Effector memory CD8-positive, alpha-beta T cell (primary cell): ENCODE measurements around the gene PRLH.

Experiments
- ATAC-seq: fragments of 150-1000 bp; cut with Tn5 transposase; replicated peaks from 2 replicates; pipeline ENCODE4 v1.10.0; 2021; ENCODE audit warnings: mild to moderate bottlenecking, moderate library complexity
- DNase-seq, 3 experiments: peaks; one replicate each; pipeline ENCODE4 v3.0.0; 2021
- H3K27ac Mint-ChIP-seq, 2 donors: one replicate each; pipeline ENCODE4 v1.8.0; 2022; ENCODE audit warnings: mild to moderate bottlenecking in 2 of 2, mixed read lengths in 2 of 2, moderate library complexity in 2 of 2
- H3K27me3 Mint-ChIP-seq, 2 donors: one replicate each; pipeline ENCODE4 v1.8.0; 2022; ENCODE audit warnings: mixed read lengths in 2 of 2
- H3K36me3 Mint-ChIP-seq: one replicate; pipeline ENCODE4 v1.8.0; 2022; ENCODE audit warnings: mild to moderate bottlenecking, moderate library complexity, mixed read lengths; ENCODE audit not compliant: insufficient read depth
- H3K4me1 Mint-ChIP-seq, 2 donors: one replicate each; pipeline ENCODE4 v1.8.0; 2022; ENCODE audit warnings: low read depth in 2 of 2, mixed read lengths in 2 of 2
- H3K4me3 Mint-ChIP-seq, 2 donors: one replicate each; pipeline ENCODE4 v1.8.0; 2022; ENCODE audit warnings: mild to moderate bottlenecking in 2 of 2, mixed read lengths in 2 of 2, moderate library complexity in 2 of 2
- H3K9me3 Mint-ChIP-seq, 2 donors: one replicate each; pipeline ENCODE4 v1.8.0; 2022; ENCODE audit warnings: mixed read lengths in 2 of 2

The PRLH gene

DNA sequence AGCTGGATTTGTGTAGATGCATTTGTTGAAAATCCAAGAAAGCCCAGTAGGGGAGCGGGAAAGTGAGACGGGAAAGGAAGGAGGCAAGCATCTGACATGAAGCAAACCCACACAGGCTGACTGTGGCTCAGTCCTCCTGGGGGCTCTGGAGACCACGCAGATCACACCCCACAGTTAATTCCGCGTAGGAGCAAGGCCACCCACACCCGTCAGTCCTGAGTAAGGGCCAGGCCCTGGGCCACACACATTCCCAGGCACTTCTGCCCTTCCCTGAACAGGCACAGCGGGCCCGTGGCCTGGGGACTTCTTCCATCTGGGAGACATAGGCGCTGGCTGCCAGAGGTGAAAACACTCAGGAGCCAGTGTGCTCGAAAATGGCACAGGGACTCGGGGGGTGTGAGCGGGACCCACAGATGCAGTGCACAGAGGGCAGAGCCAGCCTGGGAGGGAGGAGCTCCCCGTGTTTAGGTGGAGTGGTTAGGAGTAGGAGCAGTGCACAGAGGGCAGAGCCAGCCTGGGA lies 19.4 kb upstream of the PRLH start:
- Mint-ChIP-seq H3K27ac (no peak overlapping the region), H3K4me3 (no peak overlapping the region), H3K4me1 (no peaks in the 10 kb centered on the region), H3K27me3 (peaks cover 0 to 46% of the 10 kb centered on the region in 2 donors), H3K36me3 (no peaks in the 10 kb centered on the region), H3K9me3 (no peaks in the 10 kb centered on the region)
- ATAC-seq (no peak), DNase-seq (no peak)

DNA sequence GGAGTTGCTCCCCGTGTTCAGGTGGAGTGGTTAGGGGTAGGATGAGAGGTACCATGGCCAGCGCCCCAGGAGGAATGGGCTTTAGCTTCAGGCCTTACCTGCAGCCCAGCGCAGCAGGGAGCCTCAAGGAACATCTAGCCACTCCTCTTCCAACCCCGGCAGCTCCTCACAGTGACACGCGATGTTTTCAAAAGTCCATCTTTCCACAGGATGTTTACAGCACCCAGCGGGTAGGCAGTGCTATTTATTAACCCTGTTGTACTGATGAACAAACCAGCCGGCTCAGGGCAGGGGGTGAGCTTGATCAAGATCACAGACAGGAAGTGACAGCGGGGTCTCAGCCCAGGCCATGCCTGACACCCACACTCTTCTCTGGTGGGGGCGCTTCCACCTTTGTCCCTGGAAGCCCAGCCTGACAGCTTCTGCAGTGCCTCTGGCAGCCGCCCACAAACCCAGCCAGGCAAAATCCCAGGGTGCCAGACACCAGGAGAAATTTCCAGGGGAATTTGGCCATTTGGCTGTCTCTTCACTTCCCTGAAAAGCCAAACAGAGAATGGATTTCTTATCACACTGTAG lies 18.4 kb upstream of the PRLH start:
- ATAC-seq (no peak), DNase-seq (no peak)
- Mint-ChIP-seq H3K27ac (no peak overlapping the region), H3K9me3 (no peaks in the 10 kb centered on the region), H3K4me1 (no peaks in the 10 kb centered on the region), H3K4me3 (no peak overlapping the region), H3K36me3 (no peaks in the 10 kb centered on the region), H3K27me3 (peaks cover 0 to 43% of the 10 kb centered on the region in 2 donors)

GRCh38 chr2:237549216-237549615 lies 17.2 kb upstream of the PRLH start:
- Mint-ChIP-seq H3K9me3 (no peaks in the 10 kb centered on the region), H3K4me3 (no peak overlapping the region), H3K27me3 (peaks cover 0 to 55% of the 10 kb centered on the region in 2 donors), H3K27ac (no peak overlapping the region), H3K36me3 (no peaks in the 10 kb centered on the region), H3K4me1 (peaks cover 0 to 2% of the 10 kb centered on the region in 2 donors)
- no peak for ATAC-seq
- no peak for DNase-seq

DNA sequence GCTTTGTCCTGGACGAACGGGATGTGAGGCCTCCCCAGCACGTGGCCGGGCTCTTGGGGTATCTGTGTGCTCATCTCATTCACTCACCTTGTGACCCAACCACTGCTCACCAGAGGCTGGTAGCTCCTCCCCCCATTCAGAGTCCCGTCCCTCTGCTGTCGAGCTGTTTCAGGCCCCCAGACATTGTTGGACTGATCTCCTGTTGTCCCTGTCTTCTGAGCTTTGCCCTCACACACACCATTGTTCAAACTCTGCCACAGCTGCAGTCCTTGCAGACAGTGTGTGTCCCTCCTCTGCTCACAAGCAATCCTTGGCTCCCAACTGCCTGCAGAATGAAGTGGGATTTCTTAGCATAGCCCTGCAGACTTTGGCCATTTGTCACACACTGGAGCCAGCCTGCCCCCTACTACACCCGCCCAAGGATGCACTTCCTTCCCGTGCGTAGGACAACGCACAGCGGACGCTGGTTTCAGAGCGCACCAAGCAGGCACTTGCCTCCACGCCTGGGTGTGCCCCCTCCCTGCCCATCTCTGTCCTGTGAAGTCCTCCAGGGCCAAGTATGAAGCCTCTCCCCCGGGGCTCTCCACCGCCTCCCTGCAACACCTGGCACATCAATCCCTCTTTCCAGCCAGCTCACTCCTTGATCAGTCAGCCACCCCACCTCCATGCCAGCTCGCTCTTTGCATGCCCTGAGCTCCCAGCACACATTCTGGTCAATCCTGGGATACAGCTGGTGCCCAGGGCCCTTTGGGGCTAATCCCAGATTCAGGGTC lies 16.5 kb upstream of the PRLH start:
- no peaks in the 10 kb centered on the region for H3K36me3 Mint-ChIP-seq
- ATAC-seq: no peak

GRCh38 chr2:237551071-237551574 lies 15.3 kb upstream of the PRLH start:
- ATAC-seq: no peak
- peaks cover 0 to 2% of the 10 kb centered on the region in 2 donors for H3K4me1 Mint-ChIP-seq
- DNase-seq: no peak
- no peaks in the 10 kb centered on the region for H3K9me3 Mint-ChIP-seq
- no peak overlapping the region for H3K27ac Mint-ChIP-seq
- no peaks in the 10 kb centered on the region for H3K36me3 Mint-ChIP-seq
- H3K4me3 Mint-ChIP-seq: no peak overlapping the region
- H3K27me3 Mint-ChIP-seq: peaks cover 0 to 61% of the 10 kb centered on the region in 2 donors

More for the DNA sequence above, 16.5 kb upstream of the PRLH start:
- Mint-ChIP-seq H3K4me1 (peaks cover 0 to 2% of the 10 kb centered on the region in 2 donors), H3K9me3 (no peaks in the 10 kb centered on the region), H3K4me3 (no peak overlapping the region), H3K27ac (no peak overlapping the region), H3K27me3 (peaks cover 0 to 61% of the 10 kb centered on the region in 2 donors)
- DNase-seq: no peak

GRCh38 chr2:237552908-237553307 lies 13.5 kb upstream of the PRLH start:
- no peak overlapping the region for H3K27ac Mint-ChIP-seq
- no peak for ATAC-seq

GRCh38 chr2:237553948-237554347 lies 12.4 kb upstream of the PRLH start:
- DNase-seq (no peak), ATAC-seq (no peak)
- Mint-ChIP-seq H3K4me3 (no peak overlapping the region), H3K27ac (no peak overlapping the region), H3K9me3 (peaks cover 0 to 1% of the 10 kb centered on the region in 2 donors), H3K36me3 (no peaks in the 10 kb centered on the region), H3K27me3 (peaks cover 17 to 62% of the 10 kb centered on the region in 2 donors), H3K4me1 (peaks cover 0 to 2% of the 10 kb centered on the region in 2 donors)

More at GRCh38 chr2:237552908-237553307, 13.5 kb upstream of the PRLH start:
- peaks cover 12 to 59% of the 10 kb centered on the region in 2 donors for H3K27me3 Mint-ChIP-seq
- H3K36me3 Mint-ChIP-seq: no peaks in the 10 kb centered on the region
- DNase-seq: no peak
- peaks cover 0 to 1% of the 10 kb centered on the region in 2 donors for H3K9me3 Mint-ChIP-seq
- peaks cover 0 to 2% of the 10 kb centered on the region in 2 donors for H3K4me1 Mint-ChIP-seq
- H3K4me3 Mint-ChIP-seq: no peak overlapping the region

GRCh38 chr2:237555560-237555959 lies 10.8 kb upstream of the PRLH start:
- Mint-ChIP-seq H3K4me3 (no peak overlapping the region), H3K27ac (no peak overlapping the region), H3K27me3 (peaks cover 30 to 62% of the 10 kb centered on the region in 2 donors), H3K9me3 (peaks cover 0 to 1% of the 10 kb centered on the region in 2 donors), H3K36me3 (no peaks in the 10 kb centered on the region), H3K4me1 (peaks cover 0 to 2% of the 10 kb centered on the region in 2 donors)
- no peak for ATAC-seq
- no peak for DNase-seq

DNA sequence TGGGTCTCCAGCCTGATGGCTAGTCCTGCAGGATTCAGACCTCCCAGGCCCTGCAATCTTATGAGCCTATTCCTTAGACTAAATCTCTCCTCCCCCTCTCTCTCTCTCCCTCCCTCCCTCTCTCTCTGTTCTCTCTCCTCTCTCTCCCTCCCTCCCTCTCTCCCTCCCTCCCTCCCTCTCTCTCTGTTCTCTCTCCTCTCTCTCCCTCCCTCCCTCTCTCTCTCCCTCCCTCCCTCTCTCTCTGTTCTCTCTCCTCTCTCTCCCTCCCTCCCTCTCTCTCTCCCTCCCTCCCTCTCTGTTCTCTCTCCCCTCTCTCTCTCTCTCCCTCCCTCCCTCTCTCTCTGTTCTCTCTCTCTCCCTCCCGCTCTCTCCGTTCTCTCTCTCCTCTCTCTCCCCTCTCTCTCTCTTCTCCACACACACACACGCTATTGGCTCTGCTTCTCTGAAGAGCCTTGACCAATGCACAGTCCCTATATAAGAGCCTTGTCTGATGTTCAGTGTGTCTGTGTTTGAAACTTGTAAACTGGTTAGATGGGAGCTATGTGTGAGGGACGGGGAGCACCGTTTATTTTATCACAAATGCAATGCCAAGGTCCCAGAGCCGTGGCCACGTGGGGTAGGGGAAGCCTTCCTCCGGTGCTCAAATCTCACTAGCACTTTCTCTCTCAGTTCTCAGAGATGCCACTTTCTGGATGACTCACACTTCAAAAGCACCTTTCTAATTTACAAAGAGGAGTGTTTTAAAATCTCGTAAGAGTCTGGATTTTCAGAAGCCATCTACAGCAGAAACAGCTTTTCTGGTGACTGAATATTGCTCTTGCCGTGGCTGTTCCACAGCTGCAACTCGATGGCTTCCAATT lies 9.4 kb upstream of the PRLH start:
- DNase-seq: no peak
- Mint-ChIP-seq H3K4me1 (peaks cover 0 to 2% of the 10 kb centered on the region in 2 donors), H3K4me3 (no peak overlapping the region)

DNA sequence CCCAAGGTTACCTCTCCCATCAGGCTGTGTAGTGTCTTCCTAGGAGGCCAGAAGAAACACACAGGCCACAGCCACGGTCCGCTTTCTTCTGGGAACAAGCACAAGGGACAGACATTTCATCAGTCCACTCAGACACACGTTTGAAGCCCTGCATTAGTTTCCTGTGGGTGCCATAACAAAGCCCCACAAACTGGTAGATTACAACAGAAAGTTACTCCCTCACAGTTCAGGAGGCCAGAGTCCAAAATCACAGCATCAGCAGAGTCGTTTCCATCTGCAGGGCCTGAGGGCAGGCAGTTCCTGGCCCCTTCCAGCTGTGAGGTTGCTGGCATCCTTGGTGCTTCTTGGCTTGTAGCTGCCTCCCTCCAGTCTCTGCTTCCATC lies 8.8 kb upstream of the PRLH start:
- no peak overlapping the region for H3K27ac Mint-ChIP-seq
- H3K27me3 Mint-ChIP-seq: peaks cover 30 to 53% of the 10 kb centered on the region in 2 donors
- ATAC-seq (no peak), DNase-seq (no peak)
- peaks cover 0 to 1% of the 10 kb centered on the region in 2 donors for H3K9me3 Mint-ChIP-seq
- H3K36me3 Mint-ChIP-seq: no peaks in the 10 kb centered on the region
- H3K4me1 Mint-ChIP-seq: peaks cover 0 to 2% of the 10 kb centered on the region in 2 donors
- no peak overlapping the region for H3K4me3 Mint-ChIP-seq

More for the DNA sequence above, 9.4 kb upstream of the PRLH start:
- Mint-ChIP-seq H3K9me3 (peaks cover 0 to 1% of the 10 kb centered on the region in 2 donors), H3K36me3 (no peaks in the 10 kb centered on the region), H3K27ac (no peak overlapping the region), H3K27me3 (peaks cover 30 to 52% of the 10 kb centered on the region in 2 donors)
- ATAC-seq: no peak

- Mint-ChIP-seq H3K9me3 (peaks cover 0 to 1% of the 10 kb centered on the region in 2 donors), H3K4me1 (no peaks in the 10 kb centered on the region), H3K27ac (no peak overlapping the region), H3K27me3 (peaks cover 35 to 56% of the 10 kb centered on the region in 2 donors), H3K36me3 (no peaks in the 10 kb centered on the region), H3K4me3 (no peak overlapping the region)
- no peak for DNase-seq
- no peak for ATAC-seq
These were observed 7.3 kb upstream of the PRLH start for GRCh38 chr2:237558961-237559641.

- no peak overlapping the region for H3K27ac Mint-ChIP-seq
- H3K27me3 Mint-ChIP-seq: peaks cover 35 to 55% of the 10 kb centered on the region in 2 donors
- H3K4me3 Mint-ChIP-seq: no peak overlapping the region
- H3K9me3 Mint-ChIP-seq: peaks cover 0 to 1% of the 10 kb centered on the region in 2 donors
- H3K4me1 Mint-ChIP-seq: no peaks in the 10 kb centered on the region
- no peaks in the 10 kb centered on the region for H3K36me3 Mint-ChIP-seq
- no peak for ATAC-seq
- DNase-seq: no peak
These were observed 5.2 kb upstream of the PRLH start for GRCh38 chr2:237561221-237561620.
